NCI-H146 treated with DMSO at 0.1 percent for 48 hours (cell line): Measurements from ENCODE around the gene SEC24B.
A peak's percentile ranks its signal among the peaks of the same experiment; 100 is the strongest.
"Not testable (repeated sequence)": the region's sequence is repeated elsewhere in the genome, so short reads cannot be mapped to it uniquely, and the experiment has no call there.

Experiments used
- DNase-seq: peaks from one replicate; lab custom pipeline; 2025; ENCODE audit not compliant: unreplicated experiment; lab: John Stamatoyannopoulos, UW

The SEC24B gene

DNA sequence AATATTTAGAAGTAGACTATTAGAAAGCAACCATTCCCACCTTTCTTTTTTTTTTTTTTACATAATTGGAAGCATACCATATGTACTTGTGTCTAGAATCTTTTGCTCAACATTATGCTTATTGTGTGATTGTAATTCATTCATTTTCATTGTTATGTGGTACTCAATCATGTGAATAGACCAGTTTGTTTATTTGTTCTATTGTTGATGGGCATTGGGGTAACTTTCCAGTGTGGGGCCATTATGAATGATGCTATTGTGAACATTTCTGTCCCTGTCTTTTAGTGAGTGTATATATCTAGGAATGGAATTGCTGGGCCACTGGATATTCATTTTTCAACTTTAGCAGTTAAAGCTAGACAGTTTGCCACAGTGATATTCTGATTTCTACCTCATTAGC is 63.9 kb downstream of the SEC24B start:
- no peak for DNase-seq

- DNase-seq, result no peak
These were observed 65.9 kb downstream of the SEC24B start for GRCh38 chr4:109499513-109499912.

DNA sequence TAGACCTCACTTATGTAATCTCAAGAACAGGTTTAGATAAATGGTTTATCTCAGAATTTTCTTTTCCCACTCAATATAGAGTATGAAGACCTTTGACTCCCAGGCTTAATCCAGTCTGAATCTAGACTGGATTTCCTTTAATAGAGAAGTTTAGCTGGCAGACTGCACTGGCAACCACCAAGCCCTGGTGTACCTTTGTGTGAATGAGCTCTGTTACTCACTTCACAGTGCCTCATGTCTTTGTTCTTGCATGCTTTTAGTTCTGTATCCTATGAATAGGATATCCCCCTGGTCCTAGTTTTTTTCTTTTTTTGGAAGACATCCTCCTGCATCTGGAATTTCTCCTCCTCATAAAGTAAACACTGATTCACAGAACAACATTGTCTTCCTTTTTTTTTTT is 73.3 kb downstream of the SEC24B start:
- DNase-seq, result no peak

- DNase-seq, result no peak
These were observed 77.1 kb downstream of the SEC24B start for GRCh38 chr4:109510687-109511086.

DNA sequence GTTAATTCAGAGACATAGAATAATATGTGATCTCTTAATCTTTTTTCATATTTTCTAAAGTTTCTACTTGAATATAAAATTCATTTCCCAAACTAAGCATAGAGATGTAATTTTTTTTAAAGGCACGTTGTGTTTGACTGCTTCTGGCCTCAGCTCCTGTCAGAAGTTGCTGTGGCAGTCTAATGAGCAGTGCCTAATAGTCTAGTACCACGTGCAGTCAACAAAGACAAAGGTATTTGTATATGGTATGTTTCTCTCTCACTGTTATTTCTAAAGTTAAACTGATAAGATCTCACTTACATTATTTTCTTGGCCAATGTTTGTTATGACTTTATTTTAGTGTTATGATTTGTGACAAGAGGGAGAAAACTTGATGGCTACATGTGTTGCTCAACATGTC is 77.8 kb downstream of the SEC24B start:
- no peak for DNase-seq

GRCh38 chr4:109513368-109513767 is 79.8 kb downstream of the SEC24B start:
- DNase-seq, result not testable (repeated sequence)

- DNase-seq, result no peak
These were observed 98.6 kb downstream of the SEC24B start for GRCh38 chr4:109532182-109532581.

DNA sequence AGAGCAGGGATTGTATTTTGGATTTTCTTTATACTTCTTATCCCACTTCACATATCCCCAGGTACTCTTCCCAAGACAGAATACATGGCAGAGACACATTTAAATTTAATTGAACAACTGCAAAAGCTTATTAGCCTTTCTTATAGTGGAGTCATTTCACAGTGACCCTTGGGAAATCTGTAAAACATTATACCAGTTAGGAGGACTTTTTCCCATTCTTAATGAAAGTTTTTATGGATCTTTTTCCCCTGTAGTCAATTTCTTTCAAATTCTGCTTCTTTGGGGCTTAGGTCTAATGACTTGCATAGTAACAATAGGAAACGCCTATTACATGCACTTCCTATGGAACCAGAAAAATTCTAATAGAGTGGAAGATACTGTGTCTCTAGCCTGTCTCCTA is 111.8 kb downstream of the SEC24B start:
- no peak for DNase-seq

DNA sequence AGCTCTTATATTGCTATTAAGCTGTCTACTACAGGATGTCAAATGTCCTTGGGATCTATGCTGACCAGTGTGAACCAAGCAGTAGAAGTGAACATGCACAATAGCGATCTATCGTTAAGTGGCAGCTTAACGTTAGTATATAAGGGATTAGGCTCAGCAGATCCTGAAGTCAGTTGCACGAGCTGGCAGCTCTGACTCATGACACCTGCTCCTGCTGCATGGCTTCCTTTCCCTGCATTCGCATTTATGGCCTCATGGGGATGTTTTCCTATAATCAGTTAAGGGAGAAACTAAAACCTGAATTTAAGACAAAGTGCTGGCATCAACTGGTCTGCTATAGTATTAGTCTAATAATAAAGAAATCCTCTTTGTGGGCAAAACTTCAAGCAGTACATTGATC is 113.8 kb downstream of the SEC24B start:
- no peak for DNase-seq

DNA sequence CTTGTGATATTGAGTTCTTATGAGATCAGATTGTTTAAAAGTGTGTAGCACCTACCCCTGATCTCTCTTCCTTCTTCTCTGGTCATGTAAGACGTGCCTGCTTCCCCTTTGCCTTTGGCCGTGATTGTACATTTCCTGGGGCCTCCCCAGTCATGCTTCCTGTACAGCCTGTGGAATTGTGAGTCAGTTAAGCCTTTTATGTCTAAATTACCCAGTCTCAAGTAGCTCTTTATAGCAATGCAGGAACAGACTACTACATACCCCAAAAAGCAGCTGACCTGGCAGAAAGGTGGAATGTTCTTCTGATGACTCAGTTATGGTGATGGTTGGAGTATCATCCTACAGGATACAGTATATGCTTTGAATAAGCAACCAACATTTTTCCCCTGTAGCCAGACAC is 115.0 kb downstream of the SEC24B start:
- no peak for DNase-seq

DNA sequence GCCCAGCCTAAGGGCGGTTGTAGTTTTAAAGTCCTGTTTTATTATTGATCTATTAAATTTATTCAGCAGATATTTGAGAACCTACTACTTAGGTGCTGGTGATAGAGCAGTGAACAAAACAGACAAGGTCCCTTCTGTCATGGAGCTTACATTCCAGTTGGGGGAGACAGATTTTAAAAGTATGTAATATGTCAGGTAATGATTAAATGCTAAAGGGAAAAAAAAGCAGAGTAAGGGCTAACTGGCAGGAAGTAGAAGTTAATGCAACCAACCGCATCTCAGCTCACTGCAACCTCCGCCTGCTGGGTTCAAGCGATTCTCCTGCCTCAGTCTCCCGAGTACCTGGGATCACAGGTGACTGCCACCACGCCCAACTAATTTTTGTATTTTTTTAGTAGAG is 118.6 kb downstream of the SEC24B start:
- DNase-seq, result no peak

- DNase-seq, result no peak
These were observed 119.5 kb downstream of the SEC24B start for GRCh38 chr4:109553130-109553529.

DNA sequence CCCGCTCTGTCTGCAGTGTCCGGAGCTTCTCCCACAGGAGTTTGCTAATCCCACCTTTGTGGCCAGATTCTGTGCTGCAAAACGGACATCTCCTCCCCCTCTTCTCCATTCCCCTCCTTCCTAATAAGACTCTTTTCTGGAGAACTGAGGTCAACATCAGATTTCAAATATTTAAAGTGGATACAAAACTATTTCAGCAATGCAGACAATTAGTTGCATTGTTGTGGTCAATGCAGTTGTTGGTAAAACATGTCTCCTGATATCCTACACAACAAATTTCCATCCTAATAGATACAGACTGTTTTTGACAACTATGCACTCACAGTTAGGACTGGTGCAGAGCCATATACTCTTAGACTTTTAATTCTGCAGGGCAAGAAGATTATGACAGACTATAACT is 121.4 kb downstream of the SEC24B start:
- DNase-seq, result no peak

DNA sequence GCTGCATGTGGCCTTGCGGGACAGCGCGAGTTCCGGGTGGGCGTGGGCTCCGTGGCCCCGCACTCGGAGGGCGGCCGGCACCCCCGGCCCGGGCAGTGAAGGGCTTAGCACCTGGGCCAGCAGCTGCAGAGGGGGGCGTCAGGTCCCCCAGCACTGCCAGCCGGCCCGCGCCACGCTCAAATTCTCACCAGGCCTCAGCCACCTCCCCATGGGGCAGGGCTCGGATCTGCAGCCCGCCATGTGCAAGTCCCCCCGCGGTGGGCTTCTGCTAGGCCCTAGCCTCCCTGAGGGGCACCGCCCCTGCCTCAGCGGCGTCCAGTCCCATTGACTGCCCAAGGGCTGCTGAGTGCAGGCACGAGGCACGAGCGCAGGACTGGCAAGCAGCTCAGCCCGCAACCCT is 123.8 kb downstream of the SEC24B start:
- no peak for DNase-seq

GRCh38 chr4:109558095-109558494 is 124.5 kb downstream of the SEC24B start:
- DNase-seq, result not testable (repeated sequence)

DNA sequence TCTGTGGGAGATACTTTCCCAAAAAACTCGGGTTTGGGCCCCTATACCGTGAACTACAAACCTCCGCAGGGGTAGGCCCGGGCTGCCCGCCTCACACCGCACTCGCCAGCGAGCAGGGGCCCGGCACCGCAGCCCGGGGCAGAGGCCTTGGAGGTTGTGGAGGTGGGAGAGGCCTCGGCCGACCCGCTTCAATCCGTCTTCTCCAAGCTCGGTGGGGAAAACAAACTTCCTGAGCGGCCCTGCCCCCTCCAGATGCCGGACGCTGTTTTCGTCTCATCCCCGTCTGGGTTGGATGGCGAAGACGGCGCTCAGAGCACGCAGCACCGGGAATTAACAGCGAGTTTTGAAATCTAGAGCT is 126.0 kb downstream of the SEC24B start:
- no peak for DNase-seq

DNA sequence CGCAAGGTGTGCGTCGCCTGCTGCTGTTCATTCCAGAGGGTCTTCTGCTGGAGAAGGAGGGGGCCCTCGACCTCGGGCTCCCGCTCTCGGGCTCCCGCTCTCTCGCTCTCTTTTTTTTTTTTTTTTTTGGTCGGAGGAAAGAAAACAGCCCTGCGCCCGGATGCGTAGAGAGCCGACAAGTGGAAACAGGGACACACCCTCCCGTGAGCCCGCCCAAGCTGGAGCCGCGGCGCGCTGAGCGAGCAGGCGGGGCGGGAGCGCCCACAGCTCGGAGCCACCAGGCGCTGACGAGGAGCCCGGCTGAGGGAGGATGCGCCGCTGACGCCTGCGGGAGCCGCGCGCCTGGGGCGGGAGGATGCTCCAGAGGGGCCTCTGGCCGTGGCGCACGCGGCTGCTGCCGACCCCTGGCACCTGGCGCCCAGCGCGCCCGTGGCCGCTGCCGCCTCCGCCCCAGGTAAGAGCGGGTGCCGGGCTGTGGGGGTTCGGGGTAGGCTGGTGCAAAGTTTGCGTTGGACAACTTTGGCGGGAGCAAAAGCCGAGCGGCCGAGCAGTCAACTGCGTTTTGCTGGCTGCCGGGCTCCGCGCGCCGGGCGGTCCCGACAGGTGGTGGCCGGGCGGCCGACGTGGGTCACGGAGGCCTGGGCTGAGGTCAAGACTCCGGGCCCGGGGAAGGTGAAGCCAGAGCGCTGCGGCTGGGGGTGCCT is 126.5 kb downstream of the SEC24B start, which contains the start of gene MCUB:
TSS of gene MCUB (plus strand) at position 264 of the 704 bp plus-strand sequence. CDS start at position 356, 92 bp downstream.
- DNase-seq, result peak; percentile 55

- peak; percentile 21 for DNase-seq
These were observed 127.3 kb downstream of the SEC24B start for GRCh38 chr4:109560687-109561461.

GRCh38 chr4:109562457-109563239 is 129.0 kb downstream of the SEC24B start:
- DNase-seq, result no peak

- no peak for DNase-seq
These were observed 137.9 kb downstream of the SEC24B start for GRCh38 chr4:109571494-109571893.

DNA sequence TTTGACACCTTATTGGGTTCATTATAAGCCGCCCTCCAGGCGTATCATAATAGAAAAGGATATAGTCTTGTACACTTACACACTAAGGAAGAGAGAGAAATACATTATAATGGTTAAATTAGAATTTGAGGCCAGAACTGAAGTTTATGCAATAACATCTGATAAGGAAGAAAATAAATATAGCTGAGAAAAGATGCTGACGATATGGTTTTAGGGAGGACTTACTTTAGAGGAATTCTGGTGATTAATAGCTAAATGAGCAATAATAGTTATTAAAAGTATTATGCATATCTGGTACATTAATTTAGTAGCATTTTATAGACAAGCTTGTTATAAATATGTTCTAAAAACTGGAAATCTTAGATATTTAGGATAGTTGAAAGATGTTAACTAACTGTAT is 138.5 kb downstream of the SEC24B start:
- DNase-seq, result no peak

GRCh38 chr4:109574443-109574850 is 140.8 kb downstream of the SEC24B start:
- DNase-seq, result no peak
